HG02678 (cell line): Measurements from ENCODE around the gene HSPA1L.
A peak's percentile ranks its signal among the peaks of the same experiment; 100 is the strongest.
"Not testable (repeated sequence)": the region's sequence is repeated elsewhere in the genome, so short reads cannot be mapped to it uniquely, and the experiment has no call there.

Experiments
- ATAC-seq: cut with Tn5 transposase; IDR thresholded peaks from one replicate; pipeline ENCODE4 v1.9.1; 2021; ENCODE audit warnings: mild to moderate bottlenecking, moderate library complexity; ENCODE audit not compliant: unreplicated experiment

HSPA1L gene

DNA sequence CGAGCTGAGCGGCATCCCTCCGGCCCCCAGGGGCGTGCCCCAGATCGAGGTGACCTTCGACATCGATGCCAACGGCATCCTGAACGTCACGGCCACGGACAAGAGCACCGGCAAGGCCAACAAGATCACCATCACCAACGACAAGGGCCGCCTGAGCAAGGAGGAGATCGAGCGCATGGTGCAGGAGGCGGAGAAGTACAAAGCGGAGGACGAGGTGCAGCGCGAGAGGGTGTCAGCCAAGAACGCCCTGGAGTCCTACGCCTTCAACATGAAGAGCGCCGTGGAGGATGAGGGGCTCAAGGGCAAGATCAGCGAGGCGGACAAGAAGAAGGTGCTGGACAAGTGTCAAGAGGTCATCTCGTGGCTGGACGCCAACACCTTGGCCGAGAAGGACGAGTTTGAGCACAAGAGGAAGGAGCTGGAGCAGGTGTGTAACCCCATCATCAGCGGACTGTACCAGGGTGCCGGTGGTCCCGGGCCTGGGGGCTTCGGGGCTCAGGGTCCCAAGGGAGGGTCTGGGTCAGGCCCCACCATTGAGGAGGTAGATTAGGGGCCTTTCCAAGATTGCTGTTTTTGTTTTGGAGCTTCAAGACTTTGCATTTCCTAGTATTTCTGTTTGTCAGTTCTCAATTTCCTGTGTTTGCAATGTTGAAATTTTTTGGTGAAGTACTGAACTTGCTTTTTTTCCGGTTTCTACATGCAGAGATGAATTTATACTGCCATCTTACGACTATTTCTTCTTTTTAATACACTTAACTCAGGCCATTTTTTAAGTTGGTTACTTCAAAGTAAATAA is 2.2 kb upstream of the HSPA1L start:
- not testable (repeated sequence) for ATAC-seq

- ATAC-seq, result no peak
Measured at GRCh38 chr6:31814677-31815024, 432 bp downstream of the HSPA1L start.

GRCh38 chr6:31813465-31813849 is 1.6 kb downstream of the HSPA1L start:
- no peak for ATAC-seq

DNA sequence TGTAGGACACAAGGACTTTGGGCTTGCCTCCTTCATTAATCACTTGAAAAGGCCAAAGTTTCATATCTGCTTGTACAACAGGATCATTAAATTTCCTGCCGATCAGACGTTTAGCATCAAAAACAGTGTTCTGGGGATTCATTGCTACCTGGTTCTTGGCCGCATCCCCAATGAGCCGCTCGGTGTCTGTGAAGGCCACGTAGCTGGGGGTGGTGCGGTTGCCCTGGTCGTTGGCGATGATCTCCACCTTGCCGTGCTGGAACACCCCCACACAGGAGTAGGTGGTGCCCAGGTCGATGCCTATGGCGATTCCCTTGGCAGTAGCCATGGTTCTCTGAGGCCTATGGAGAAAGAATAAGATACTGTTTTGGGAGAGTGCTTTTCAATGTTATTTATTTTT is 3.4 kb downstream of the HSPA1L start:
- ATAC-seq, result no peak

DNA sequence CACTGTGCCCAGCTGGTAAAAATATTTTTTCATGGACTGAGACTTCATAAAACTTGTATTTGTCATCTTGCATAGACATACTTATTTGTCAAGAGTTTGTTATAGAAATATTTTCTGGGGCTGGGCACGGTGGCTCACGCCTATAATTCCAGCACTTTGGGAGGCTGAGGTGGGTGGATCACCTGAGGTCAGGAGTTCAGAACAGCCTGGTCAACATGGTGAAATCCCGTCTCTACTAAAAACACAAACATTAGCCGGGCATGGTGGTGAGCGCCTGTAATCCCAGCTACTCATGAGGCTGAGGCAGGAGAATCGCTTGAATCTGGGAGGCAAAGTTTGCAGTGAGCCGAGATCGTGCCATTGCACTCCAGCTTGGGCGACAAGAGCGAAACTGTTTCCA is 6.5 kb downstream of the HSPA1L start:
- not testable (repeated sequence) for ATAC-seq

DNA sequence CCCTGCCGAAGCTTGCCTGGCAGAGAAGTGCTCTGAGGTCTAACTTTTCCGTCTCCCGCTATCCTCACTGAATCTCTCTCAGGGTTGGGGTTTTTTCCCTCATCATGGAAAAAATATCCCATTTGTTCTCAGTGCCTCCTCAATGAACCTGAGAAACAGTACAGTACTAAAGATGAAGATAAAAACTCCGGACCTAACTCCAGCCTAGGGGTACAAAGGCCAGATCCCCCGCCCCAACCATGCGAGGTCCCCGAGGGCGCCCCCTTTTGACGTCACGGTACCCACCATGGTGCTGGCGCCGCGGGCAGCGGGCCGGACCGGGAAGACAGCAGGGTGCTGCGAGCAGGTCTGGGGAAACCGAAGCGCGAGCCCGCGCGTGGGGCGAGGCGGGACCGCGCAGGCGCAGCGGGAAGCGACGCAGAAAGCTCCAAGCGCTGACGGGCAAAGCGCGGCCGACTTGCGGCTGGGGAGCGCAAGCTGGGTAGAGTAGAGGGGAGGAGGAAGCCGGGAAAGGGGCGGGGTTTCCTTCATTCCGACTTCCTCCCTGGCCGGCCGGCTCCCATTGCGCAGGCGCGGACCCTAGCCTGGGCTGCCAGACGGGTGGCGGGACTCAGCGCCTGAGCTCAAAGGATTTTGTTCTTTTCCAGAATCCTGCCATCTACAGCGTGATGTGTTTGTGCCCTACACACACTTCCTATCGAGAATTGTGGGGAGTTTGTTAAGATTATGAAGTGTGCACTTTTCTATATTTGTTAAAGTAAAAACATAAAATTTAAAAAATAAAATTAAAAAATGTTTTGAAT is 8.4 kb downstream of the HSPA1L start, which contains the start of gene LSM2:
Gene LSM2, minus strand, starts transcription at position 497 of the 803 bp plus-strand sequence. Its CDS starts 209 bp downstream, at position 288.
- peak; percentile 94 for ATAC-seq

DNA sequence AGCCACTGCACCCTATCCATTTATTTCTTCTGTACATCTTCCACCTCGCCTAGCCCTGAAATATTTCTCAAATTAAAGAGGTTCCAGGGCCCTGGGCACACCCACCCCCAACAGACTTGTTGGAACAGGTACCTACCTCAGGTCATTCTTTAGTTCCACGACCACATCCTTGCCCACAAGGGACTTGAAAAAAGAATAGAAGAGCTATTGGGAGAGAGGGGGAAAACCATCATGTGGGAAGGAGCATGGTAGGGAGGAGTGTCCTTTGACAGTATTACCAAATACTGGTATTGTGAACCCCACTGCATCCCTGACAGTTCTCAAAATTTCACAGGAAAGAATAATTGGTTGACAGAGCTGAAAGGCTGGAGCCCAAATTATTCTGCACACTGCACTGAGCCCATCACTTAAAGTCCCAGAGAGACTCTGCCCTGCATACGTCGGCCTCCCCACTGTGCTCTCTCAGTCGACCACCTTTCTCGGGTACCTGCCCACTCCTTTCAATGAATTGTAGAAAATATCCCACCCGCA is 9.1 kb downstream of the HSPA1L start:
- no peak for ATAC-seq

DNA sequence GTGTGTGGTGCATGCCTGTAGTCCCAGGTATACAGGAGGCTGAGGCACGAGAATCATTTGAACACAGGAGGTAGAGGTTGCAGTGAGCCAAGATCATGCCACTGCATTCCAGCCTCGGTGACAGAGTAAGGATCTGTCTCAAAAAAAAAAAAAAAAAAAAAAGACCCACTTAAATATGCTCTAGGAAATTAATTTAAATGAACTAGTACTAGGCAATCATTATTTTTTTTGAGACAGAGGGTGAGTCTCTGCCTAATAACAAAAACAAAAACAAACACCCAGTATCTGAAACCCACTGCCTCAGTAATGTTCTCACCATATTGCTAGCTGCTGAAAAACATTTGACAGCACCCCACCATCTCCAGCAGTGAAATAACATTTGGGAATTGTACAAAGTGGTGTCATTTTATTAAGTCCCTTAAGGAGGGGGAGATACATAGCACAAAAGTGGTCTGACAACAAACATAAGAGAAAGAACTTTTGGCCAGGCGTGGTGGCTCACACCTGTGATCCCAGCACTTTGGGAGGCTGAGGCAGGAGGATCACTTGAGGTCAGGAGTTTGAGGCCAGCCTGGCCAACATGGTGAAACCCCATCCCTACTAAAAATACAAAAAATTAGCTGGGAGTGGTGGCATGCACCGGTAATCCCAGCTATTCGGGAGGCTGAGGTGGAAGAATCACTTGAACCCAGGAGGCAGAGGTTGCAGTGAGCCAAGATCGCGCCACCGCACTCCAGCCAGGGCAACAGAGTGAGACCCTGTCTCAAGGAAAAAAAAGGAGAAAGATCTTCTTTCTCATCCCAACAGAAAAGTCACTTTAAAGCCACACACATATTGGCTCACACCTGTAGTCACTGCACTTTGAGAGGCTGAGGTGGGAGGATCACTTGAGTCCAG is 13.8 kb downstream of the HSPA1L start:
- not testable (repeated sequence) for ATAC-seq

DNA sequence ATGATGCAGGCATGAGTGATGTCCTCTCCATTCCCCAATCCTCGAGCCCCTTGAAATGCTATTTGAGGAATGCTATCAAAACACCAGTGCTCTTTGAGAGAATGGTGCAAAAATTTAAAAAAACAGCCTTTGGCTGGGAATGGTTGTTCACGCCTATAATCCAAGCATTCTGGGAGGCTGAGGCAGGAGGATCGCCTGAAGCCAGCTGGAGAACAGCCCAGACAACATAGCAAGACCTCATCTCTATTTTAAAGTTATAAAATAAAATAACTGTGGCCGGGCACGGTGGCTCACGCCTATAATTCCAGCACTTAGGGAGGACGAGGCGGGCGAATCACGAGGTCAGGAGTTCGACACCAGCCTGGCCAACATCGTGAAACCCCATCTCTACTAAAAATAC is 15.3 kb downstream of the HSPA1L start:
- no peak for ATAC-seq

- no peak for ATAC-seq
Measured at GRCh38 chr6:31797588-31797987, 17.5 kb downstream of the HSPA1L start.

GRCh38 chr6:31796993-31797385 is 18.1 kb downstream of the HSPA1L start:
- no peak for ATAC-seq

GRCh38 chr6:31795616-31796298 is 19.3 kb downstream of the HSPA1L start, which contains the start of gene VARS1:
VARS1 (minus strand) TSS chr6:31795752; CDS start chr6:31795217, 535 bp downstream.
- peak; percentile 82 for ATAC-seq

- no peak for ATAC-seq
Measured at GRCh38 chr6:31794866-31795615, 20.0 kb downstream of the HSPA1L start.

DNA sequence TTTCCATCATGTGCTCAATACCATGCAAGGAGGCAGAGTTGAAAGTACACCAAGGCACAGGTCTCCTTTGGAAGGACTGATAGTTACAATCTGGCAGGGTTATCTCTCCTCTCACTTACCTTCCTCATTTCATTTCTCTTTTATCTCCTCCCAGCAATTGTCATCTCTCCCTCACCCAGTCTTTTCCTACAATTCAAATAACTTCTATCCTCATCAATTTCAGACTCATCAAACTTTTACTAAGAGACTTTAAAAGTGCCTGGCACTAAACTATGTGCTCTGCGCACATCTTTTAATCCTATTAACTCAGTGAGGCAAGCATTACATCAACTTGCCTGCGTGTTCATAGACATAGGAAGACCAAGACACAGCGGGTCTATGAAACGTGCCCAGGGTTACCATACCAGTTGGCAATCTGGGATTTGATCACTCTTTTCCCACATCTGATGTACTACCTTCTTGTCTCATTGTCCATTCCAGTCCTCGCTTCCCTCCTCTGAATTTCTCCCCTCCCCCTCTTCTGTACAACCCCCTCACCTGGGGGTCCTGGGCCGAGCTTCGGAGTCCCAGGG is 20.7 kb downstream of the HSPA1L start:
- ATAC-seq, result no peak

- not testable (repeated sequence) for ATAC-seq
Measured at GRCh38 chr6:31793927-31794245, 21.2 kb downstream of the HSPA1L start.

DNA sequence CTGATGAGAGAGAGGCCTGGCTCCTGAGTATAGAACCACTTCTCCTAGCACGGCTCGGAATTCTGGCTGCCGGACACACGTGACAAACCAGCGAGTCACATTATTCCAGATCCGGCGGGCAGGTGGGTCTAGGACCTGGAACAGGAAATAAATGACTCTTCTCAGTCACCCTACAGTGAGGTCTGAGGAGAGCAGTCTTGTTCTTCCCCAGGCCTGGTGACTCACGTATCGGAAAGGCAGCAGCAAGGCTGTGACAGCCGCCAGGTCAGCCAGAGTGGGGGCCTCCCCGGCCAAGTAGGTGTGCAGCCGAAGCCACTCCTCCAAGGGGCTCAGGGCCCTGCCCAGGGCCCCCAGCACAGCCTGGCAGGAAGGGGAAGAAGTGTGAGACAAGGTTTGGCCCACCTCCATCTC is 22.3 kb downstream of the HSPA1L start:
- no peak for ATAC-seq

DNA sequence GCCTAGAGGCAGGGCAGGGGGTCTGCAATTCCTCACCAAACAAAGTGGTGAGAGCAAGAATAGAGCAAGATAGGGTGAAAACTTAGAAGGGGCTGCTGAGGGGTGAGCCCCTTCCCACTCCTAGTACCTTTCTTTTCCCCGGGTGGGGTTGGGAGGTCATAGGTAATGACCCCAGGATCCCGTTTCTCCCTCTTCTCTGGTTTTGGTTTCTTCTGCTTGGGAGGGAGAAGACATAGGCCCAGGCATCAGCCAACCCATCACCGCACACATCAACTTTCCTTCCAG is 23.1 kb downstream of the HSPA1L start:
- ATAC-seq, result no peak

- no peak for ATAC-seq
Measured at GRCh38 chr6:31791324-31792089, 23.6 kb downstream of the HSPA1L start.

DNA sequence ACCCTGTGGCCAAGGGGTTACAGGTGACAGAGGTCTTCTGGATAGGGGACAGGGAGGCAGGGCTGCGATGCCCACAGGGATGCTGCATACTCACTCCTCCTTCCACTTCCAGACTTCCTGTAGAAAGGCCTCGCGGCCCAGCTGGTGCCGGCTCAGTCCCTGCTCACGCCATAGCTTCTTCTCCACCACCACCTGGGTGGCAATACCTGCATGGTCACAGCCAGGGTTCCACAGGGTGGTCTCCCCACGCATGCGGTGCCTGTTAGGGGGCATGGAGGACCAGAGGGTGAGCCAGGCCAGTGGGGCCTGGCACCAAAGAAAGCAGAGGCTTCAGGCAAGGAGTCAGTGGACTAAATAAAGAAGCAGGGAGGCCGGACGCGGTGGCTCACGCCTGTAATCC is 29.6 kb downstream of the HSPA1L start:
- no peak for ATAC-seq
